Cerebellar cortex (tissue), 1 donor: Measurements from ENCODE around the gene UTP14A.
A peak's percentile ranks its signal among the peaks of the same experiment; 100 is the strongest.

Source experiments
- DNase-seq: peaks from one replicate; pipeline ENCODE4 v3.0.0-alpha.2; 2015; ENCODE audit warnings: low spot score

Gene UTP14A

DNA sequence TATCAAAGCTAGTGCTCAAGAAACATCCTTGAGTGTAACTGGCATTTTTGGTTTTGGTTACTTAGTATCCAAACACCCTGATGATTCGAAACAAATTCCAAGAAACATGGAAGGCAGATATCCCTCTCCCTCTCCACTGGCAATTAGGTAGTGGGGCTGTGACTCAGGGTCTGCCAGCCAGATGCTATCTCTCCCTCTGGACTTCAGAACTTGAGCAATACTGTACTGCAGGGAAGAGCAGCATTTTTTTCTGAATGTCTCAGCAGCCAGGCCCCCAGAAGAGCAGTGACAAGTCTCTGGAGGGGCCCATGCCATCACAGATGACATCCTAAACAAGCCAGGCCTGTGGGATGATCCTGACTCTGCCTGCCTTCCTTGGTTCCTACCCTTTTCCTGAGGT is 39.2 kb downstream of the UTP14A start:
- no peak for DNase-seq

DNA sequence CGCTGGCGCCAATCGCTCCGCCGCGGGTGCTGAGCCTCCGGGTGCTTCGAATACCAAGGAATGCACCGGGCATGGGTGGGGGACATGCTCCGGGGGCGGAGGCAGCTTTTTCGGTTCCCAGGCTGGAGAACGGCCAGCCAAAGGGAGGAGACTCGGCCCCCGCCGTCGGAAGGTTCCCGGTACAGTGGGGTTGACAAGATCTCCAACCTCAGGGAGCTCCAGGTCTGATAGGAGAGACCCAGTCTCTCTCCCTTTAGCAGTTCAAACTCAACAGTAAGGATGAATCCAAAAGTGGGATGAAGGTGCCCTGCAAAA is 47.3 kb downstream of the UTP14A start:
- no peak for DNase-seq

DNA sequence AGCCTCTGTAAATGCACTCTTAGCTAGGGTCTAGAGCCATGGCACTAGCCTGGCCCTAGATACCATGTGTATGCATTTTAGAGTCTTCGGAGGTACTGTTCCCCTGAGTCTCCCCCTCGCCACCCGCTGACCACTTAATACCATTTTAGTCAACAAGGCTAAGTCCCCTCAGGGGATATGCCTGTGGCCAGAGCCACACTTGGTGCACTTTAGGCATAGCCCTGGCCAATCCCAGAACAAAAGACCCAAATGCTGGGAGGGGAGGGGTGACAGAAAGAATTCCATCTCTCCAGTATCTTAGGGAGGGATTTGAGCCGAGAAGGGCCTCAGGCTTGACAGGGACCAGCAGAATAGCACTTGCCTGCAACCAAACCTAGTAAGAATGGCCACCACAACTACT is 47.9 kb downstream of the UTP14A start:
- no peak for DNase-seq

DNA sequence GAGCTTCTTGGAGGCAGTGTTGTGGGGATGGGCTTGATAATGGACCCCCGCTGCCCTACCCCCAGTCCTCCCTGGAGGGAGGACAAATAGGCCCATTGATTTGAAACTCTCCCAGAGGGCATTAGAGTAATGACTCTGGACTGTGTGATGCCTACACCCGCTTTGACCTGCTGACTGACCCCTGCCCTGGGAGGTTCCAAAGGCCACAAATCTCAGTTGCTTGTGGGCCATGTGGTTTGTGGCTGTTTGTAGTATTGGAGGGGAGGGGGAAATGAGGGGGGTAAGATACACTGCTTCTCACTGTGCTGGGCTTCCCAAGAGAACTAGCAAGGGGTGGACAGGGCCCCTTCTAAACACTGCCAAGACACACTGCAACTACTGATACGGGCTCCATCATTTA is 48.8 kb downstream of the UTP14A start:
- DNase-seq, result no peak

DNA sequence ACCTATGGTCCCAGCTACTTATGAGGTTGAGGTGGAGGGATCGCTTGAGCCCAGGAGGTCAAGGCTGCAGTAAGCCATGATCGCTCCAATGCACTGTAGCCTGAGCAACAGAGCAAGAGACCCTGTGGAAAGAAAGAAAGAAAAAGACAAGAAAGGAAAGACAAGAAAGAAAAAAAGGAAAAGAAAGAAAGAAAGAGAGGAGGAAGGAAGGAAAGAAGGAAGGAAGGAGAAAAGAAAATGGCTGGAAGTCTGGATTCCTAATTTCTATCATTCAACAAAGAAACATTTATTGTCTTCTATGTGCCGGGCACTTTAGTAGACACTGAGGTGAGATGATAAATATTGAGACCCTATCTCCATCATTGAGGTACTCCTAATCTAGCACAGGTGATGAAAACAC is 49.7 kb downstream of the UTP14A start:
- no peak for DNase-seq

DNA sequence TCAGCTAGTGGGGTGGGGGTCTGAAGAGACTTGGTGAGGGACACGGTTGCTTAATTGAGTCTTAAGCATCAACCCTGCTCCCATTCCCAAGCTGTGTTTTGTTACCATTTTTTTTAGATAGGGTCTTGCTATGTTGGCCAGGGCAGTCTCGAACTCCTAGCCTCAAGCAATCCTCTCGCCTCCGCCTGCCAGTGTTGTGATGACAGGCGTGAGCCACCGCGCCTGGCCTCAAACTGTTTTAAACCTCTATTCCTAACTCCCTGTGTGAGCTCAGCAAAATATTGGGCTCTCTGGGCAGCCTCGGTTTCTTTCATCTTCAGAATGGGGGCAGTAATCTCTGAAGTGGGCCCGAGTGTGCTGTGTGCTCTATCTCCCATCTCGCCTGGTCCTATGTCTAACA is 50.2 kb downstream of the UTP14A start:
- no peak for DNase-seq

DNA sequence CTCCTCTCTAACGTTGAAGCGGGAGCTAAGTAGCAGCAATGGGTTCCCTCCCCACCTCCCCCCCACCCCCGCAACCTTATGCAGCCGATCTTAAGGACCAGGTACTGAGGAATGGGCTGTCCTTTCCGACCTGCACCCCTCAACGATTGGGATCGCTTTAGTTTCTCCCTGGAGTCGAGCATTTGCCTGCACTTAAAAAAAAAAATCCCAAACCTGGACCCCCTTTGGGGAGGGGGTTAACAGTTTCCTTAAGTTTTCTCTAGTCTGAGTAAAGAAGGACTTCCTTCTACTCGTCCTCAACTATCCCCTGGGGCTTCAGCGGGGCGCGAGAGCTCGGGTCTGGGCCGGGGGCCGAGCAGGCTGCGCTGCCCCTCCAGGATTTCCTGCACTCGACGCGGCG is 50.8 kb downstream of the UTP14A start:
- DNase-seq, result no peak

DNA sequence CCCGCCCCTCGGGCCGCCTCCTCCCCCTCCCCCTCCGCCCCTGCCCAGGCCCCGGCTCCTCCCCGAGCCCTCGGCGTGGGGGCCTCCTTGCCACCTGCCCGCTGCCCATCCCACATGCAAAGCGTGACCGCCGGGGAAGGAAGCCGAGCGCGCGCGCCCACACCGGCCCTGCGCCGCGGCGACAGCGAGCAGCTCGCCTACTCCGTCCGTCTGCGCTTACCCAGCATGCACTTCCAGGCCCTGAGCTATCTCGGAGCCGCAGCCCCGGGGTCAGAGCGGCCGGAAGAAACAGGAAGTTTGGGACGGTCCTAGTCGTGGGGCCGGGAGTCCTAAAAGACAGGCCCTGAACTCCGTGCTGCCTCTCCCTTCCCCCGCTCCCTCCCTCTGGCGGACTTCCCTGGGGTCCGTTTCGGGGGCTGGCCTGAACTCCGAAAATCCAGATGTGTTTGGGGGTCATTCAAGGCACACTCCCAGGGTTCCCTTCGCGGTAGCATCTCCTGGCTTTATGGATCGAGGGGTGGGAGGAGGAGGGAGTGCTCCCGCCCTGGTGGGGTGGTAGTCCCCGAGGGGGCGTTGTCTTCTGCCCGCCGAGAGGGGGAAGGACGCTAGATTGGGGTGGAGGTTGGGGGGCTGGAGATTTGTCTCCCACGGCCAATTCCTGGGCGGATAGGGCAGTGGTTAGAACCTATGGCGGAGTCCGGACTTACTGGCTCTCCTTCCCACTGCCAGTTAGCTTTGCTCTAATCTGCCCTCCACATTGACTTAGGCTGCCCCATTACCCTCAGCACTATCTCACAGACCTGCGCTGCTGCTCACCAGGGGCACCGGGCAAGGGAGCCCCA is 51.5 kb downstream of the UTP14A start:
- DNase-seq, result no peak

DNA sequence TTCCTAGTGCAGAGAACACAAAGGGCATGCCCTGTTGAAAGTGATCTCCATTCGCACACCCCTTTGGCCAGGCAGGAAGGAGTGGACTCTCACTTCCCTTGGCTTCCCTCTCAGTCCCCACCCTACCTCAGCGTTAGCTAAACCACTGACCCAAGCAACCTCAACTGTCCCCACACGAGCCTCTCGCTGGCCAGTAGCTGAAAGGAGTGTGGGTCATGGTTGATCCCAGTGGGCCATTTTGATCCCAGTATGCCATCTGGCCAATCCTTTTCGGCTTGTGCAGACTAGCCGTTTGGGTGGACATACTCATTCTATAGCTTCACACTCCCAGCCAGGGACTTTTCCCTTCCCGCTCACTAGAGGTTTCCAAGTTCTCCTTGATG is 52.1 kb downstream of the UTP14A start:
- no peak for DNase-seq

DNA sequence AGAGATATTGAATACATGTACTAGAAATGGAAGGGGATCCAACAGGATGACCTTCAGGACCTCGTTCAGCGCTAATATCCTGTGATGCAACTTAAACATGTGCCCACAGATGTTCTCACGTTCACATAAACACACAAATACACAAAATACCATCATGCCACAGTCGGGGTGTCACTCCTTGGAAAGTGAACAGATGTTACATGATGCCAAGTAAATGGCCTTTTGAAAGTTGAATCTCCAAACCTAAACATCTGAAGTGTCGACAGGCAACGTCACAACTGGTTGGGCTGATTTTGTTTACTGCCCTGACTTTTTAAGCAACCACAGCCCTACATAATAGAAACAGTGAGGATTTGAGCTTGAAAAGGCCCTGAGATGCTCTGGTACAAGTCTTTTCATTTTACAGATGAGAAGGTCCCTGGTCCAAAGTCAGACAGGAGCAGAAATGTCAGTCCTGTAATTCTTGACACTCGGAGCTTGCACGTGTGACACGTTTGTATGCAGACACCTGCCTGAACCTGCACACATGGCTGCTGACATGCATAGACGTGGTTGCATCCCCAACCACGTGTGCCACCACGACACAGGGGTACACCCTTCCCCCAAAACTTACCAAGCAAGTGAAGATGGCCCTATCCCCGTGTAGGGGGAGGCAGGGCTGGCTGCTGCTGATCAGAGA is 53.0 kb downstream of the UTP14A start:
- no peak for DNase-seq

DNA sequence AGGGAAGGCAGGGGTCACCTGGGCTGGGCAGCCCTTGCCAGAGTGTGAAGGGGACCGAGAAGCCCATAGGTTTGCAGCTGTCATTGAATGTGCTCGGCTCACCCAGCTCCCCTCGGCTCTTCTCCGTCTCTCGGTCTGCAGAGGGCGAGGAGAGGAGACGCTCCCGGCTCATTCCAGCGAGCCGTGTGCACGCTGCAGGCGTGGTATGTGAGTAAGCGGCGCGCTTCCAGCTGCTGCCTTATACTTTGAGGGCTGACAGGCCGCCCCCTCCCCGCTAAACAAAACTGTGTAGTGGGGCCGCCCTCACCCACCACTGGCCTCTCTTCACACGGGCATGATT is 53.5 kb downstream of the UTP14A start:
- no peak for DNase-seq

DNA sequence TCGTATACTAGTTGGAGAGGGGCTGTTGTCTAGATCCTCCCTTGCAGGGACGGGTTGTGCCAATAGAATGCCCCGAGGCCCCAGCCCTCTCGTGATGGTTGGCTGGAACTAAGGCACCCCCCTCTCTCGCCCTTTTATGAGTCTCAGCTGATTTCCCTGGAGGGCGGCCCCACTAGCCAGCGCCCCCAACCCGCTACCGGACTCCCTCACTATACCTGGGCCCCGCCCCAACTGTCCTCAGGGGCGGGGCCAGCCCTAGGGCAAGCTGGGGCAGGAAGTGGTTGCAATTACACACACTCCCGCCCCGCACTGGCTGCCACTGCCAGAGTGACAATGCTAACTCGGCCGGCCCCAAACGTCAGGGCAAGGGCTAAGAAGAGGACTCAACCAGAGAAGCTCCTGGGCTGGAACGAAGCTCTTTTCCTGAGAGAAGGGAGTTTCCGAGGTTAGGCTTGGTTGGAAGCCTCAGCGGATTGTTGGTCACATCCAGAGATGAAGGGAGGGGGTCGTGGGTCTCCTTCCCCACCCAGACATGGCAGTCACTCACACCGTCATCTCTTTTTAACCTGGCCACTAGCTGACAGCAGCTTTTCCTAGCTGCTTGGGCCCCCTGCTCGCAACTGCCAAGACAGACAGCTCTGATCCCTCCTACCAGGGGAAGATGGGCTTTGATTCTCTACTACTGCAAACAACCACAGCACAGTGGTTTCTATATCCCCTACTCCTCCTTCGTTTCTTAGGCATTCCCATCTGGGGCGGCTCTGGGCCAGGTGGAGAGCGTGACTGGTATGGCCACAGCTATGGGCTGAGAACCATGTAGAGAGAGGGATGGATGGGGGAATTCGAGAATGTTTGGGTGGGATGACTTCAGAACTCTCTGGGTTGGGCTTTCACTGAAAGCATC is 55.5 kb downstream of the UTP14A start:
- peak; percentile 61 for DNase-seq

DNA sequence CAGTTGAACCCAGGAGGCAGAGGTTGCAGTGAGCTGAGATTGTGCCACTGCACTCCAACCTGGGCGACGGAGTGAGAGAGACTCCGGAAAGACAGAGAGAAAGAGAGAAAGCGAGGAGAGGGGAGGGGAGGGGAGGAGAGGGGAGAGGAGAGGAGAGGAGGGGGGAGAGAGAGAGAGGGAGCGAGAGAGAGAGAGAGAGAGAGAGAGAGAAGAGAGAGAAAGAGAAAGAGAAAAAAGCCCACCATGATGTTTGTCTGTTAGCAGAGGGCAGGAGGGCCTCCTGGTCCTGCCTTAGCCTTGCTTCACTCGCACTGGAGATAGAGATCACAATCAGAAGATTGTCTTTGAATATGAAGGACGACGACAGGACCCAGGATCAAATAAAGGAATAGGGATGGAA is 57.8 kb downstream of the UTP14A start:
- no peak for DNase-seq

DNA sequence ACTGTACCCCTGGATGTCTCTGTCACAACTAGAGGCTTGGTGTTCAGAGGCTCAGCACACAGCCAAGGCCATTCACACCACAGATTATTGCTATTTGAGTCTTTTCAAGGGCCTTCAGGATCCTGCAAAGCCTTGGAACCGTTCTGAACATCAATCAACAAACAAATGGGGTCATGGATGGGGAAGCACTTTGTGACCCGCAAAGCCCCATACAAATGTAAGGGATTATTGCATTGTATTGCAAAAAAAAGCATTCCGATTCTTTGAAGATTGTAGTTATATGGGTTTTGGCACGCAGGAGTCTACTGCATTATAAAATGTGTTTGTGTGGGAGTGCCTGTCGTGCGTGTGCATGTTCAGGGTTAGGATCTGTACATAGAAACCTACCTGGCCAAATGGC is 59.2 kb downstream of the UTP14A start:
- no peak for DNase-seq

DNA sequence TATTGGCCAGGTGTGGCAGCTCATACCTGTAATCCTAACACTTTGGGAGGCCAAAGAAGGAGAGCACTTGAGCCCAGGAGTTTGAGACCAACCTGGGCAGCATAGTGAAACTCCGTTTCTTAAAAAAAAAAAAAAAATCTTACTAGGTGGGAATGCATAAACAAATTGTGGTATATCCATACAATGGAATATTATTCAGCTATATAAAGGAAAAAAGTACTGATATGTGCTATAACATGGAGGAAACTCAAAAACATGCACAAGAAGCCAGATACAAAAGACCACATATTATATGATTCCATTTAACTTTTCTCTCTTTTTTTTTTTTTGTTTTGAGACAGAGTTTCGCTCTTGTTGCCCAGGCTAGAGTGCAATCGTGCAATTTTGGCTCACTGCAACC is 63.0 kb downstream of the UTP14A start:
- no peak for DNase-seq

DNA sequence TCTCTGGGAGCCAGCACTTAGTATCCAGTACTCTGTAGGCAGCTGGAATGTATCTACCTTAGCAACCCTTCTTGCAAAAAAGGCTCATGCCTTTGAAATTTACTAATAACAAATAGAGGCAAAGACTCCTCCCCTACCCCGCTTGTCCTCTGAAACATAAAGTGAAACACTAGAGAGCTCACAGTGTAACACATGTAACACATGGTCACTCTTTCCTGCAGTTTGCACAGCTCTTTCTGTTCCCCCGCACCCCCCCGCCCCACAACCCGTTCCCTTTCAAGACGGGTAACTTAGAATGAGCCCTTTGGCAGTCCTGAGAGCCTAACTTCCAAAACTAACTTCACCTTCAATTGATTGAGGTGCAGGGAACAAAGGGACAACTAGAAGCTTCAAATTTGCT is 70.5 kb downstream of the UTP14A start:
- DNase-seq, result no peak
